CD4-positive, alpha-beta T cell (primary cell): ENCODE results near the gene SDK1. TPM values are rescaled to one million over a fixed set of nuclear protein-coding genes. Genes with fewer than 3 reads are reported as not detected.

Source experiments
- ATAC-seq: fragments of 200-7000 bp; cut with Tn5 transposase; one replicate; pipeline ENCODE4 v1.10.0; 2022; ENCODE audit warnings: mild to moderate bottlenecking; ENCODE audit not compliant: poor library complexity
- CTCF ChIA-PET: fragments of 350-600 bp; sonication (Branson Sonifier 250); formaldehyde crosslinking; loops from one replicate; lab custom pipeline; 2021; ENCODE audit warnings: antibody characterized with exemption, inconsistent platforms; lab: Charles Lee
- POLR2A ChIA-PET: fragments of 350-600 bp; sonication (Branson Sonifier 250); formaldehyde crosslinking; loops from one replicate; lab custom pipeline; 2021; ENCODE audit warnings: antibody characterized with exemption, inconsistent platforms; lab: Charles Lee
- DNase-seq, 14 experiments: peaks; one replicate each; pipeline ENCODE4 v3.0.0-alpha.2; 2013 to 2020; ENCODE audit warnings: mixed read lengths in 2 of 14
- H3K27ac ChIP-seq, 2 donors: one replicate each; pipeline versions ENCODE4 v1.5.1 to v1.7.0; 2013; ENCODE audit warnings: low read length in 2 of 2, low read depth in 1 of 2, mild to moderate bottlenecking in 1 of 2
- H3K27me3 ChIP-seq, 2 experiments: 1 replicate in 1 of 2; 2 replicates in 1 of 2; pipeline versions ENCODE4 v1.6.1 to v1.7.0; 2013; ENCODE audit warnings: low read length in 2 of 2, control low read depth in 1 of 2, mild to moderate bottlenecking in 1 of 2, moderate library complexity in 1 of 2; ENCODE audit not compliant: insufficient read depth in 2 of 2, control insufficient read depth in 1 of 2
- H3K36me3 ChIP-seq: one replicate; pipeline ENCODE4 v1.6.1; 2013; ENCODE audit warnings: low read length, control low read depth; ENCODE audit not compliant: insufficient read depth
- H3K4me1 ChIP-seq: one replicate; pipeline ENCODE4 v1.6.1; 2013; ENCODE audit warnings: low read length, control low read depth; ENCODE audit not compliant: insufficient read depth
- H3K4me3 ChIP-seq: one replicate; pipeline ENCODE4 v1.5.1; 2013; ENCODE audit warnings: mild to moderate bottlenecking, low read length, moderate library complexity
- H3K9me3 ChIP-seq, 2 experiments: 1 replicate in 1 of 2; 2 replicates in 1 of 2; pipeline versions ENCODE4 v1.6.1 to v1.7.0; 2013; ENCODE audit warnings: low read length in 2 of 2, mild to moderate bottlenecking in 2 of 2, control low read depth in 1 of 2, moderate library complexity in 1 of 2; ENCODE audit not compliant: control insufficient read depth in 1 of 2, insufficient read depth in 1 of 2
- H3K27ac Mint-ChIP-seq: one replicate; pipeline ENCODE4 v1.8.0; 2020; ENCODE audit warnings: mixed read lengths
- H3K27me3 Mint-ChIP-seq: one replicate; pipeline ENCODE4 v1.8.0; 2021; ENCODE audit warnings: mixed read lengths
- H3K36me3 Mint-ChIP-seq: one replicate; pipeline ENCODE4 v1.8.0; 2021; ENCODE audit warnings: low read depth, mixed read lengths
- H3K4me1 Mint-ChIP-seq: one replicate; pipeline ENCODE4 v1.8.0; 2021; ENCODE audit warnings: low read depth, mixed read lengths
- H3K4me3 Mint-ChIP-seq: one replicate; pipeline ENCODE4 v1.8.0; 2020; ENCODE audit warnings: mild to moderate bottlenecking, mixed read lengths
- H3K9me3 Mint-ChIP-seq: one replicate; pipeline ENCODE4 v1.8.0; 2020; ENCODE audit warnings: mixed read lengths
- CTCF ChIP-seq: fragments of 200-600 bp; IDR thresholded peaks from one replicate; pipeline ENCODE4 v1.8.0; 2022; ENCODE audit warnings: antibody characterized with exemption, mild to moderate bottlenecking
- intact Hi-C, 2 experiments: fragments of 100-400 bp; cut with DNase I in 1 of 2; cut with micrococcal nuclease in 1 of 2; formaldehyde crosslinking; loops; one replicate each; pipeline versions ENCODE4 v1.15.1 to v1.9.0; 2023 to 2025; cut with DNase I, micrococcal nuclease
- total RNA-seq, 174 experiments: library from RNA in 2 of 174; stranded (reverse) in 2 of 174; gene quantifications; one replicate each; pipeline ENCODE4 v1.2.3 and lab custom pipeline; 2021 to 2026

Gene SDK1
- total RNA-seq, 2 experiments from 2014 or later, result 1.1 to 1.3 TPM

- Histone ChIP-seq H3K27ac (no peak overlapping the region), H3K36me3 (no peaks in the 10 kb centered on the region), H3K4me1 (no peaks in the 10 kb centered on the region), H3K9me3 (peaks cover 0 to 3% of the 10 kb centered on the region in 2 experiments), H3K27me3 (no peaks in the 10 kb centered on the region), H3K4me3 (no peak overlapping the region)
- no peak for TF ChIP-seq CTCF
- ATAC-seq, result no peak
- intact Hi-C loops, result no loop called here
- no peaks in the 10 kb centered on the region for H3K27me3 Mint-ChIP-seq
- H3K9me3 Mint-ChIP-seq, result no peaks in the 10 kb centered on the region
- no peak overlapping the region for H3K4me3 Mint-ChIP-seq
- peaks cover 8% of the 10 kb centered on the region for H3K4me1 Mint-ChIP-seq
- DNase-seq, result no peak
- no peak overlapping the region for H3K27ac Mint-ChIP-seq
- CTCF ChIA-PET, result no interaction called here
- POLR2A ChIA-PET, result no interaction called here
- no peaks in the 10 kb centered on the region for H3K36me3 Mint-ChIP-seq
Measured at GRCh38 chr7:3710122-3710521, 409.1 kb downstream of the SDK1 start.

- ChIA-PET POLR2A (no interaction called here), CTCF (no interaction called here)
- Mint-ChIP-seq H3K36me3 (no peaks in the 10 kb centered on the region), H3K9me3 (no peaks in the 10 kb centered on the region), H3K4me3 (no peak overlapping the region), H3K27ac (no peak overlapping the region), H3K27me3 (no peaks in the 10 kb centered on the region), H3K4me1 (peaks cover 8% of the 10 kb centered on the region)
- Histone ChIP-seq H3K27ac (no peak overlapping the region), H3K36me3 (no peaks in the 10 kb centered on the region), H3K27me3 (no peaks in the 10 kb centered on the region), H3K4me3 (no peak overlapping the region), H3K9me3 (peaks cover 0 to 3% of the 10 kb centered on the region in 2 experiments), H3K4me1 (no peaks in the 10 kb centered on the region)
- no peak for ATAC-seq
- TF ChIP-seq CTCF, result no peak
- intact Hi-C loops, result no loop called here
- DNase-seq, result no peak
Measured at GRCh38 chr7:3710531-3710930, 409.5 kb downstream of the SDK1 start.

GRCh38 chr7:3712841-3713240 lies 411.8 kb downstream of the SDK1 start:
- POLR2A ChIA-PET, result no interaction called here
- no peak overlapping the region for H3K4me3 ChIP-seq
- no peak overlapping the region for H3K4me3 Mint-ChIP-seq
- H3K9me3 Mint-ChIP-seq, result no peaks in the 10 kb centered on the region
- no peak for DNase-seq
- H3K4me1 ChIP-seq, result no peaks in the 10 kb centered on the region
- intact Hi-C loops, result no loop called here
- no peak for TF ChIP-seq CTCF
- no peak for ATAC-seq
- H3K27ac ChIP-seq, result no peak overlapping the region
- no peaks in the 10 kb centered on the region for H3K27me3 Mint-ChIP-seq
- H3K27me3 ChIP-seq, result no peaks in the 10 kb centered on the region
- peaks cover 0 to 3% of the 10 kb centered on the region in 2 experiments for H3K9me3 ChIP-seq
- H3K27ac Mint-ChIP-seq, result no peak overlapping the region
- CTCF ChIA-PET, result no interaction called here
- H3K36me3 Mint-ChIP-seq, result no peaks in the 10 kb centered on the region
- peaks cover 8% of the 10 kb centered on the region for H3K4me1 Mint-ChIP-seq
- no peaks in the 10 kb centered on the region for H3K36me3 ChIP-seq
